C4-2B (cell line): Measurements from ENCODE around the gene ZBTB7A.

Experiments used
- CTCF ChIP-seq: fragments of 450-650 bp; conservative IDR thresholded peaks from 2 replicates; pipeline ENCODE4 v1.5.1; 2017; ENCODE audit warnings: mild to moderate bottlenecking
- ZFX ChIP-seq: fragments of 450-650 bp; IDR thresholded peaks from 2 replicates; pipeline ENCODE4 v1.6.1; 2017

- TF ChIP-seq CTCF = no peak
- TF ChIP-seq ZFX = no peak
These were observed 14.9 kb upstream of the ZBTB7A start for GRCh38 chr19:4081441-4082129.
